ENCODE data around the gene ASIC2. TPM values are rescaled to one million over a fixed set of nuclear protein-coding genes. Genes with fewer than 3 reads are reported as not detected.
A peak's percentile ranks its signal among the peaks of the same experiment; 100 is the strongest.

Gene ASIC2
- total RNA-seq, 1 donor from 2014 or later, result not detected

DNA sequence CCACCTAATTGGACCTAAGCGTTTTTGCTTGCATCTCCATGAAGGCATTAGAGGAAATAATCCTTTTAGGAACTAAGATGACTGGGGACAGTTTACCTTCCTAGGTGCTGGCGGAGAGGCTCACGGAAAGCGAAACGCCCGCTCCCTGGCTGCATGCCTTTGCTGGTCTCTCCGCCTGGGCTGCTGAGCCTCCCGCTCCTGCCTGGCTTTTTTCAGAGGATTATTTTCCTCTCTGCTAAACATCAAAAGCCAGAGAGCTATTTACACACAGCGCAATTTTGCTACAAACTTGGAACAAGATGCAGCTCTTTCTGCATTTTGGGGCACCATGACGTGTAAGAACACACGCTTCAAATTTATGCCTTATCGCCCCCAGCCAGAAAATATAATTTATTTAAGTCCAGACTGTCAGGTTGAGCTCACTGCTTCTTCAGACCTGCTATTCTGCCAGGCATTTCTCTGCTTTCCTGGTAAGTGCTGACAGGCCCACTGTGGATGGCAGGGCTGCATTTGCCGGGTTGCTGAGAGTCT, 177.0 kb downstream of the ASIC2 start:
- DNase-seq (ENCODE audit: low read depth in 2 of 2), result no peak

DNA sequence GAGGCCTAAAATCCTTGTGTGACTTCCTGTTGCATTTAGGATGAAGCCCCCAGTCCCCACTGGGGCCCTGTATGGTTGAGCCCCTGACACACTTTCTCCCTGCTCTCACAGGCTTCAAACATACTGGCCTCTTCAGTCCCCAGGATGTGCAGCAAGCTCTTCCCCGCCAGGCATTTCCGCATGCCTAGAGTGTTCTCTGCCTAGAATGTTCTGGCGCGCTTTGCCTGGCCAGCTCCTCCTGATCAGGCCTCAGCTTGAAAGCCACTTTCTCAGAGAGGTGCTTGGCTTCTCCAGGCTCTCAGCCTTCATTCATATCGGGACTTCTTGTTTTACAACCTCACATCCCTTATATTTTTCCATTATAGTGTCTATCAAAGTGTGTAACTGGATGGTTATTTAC, 177.7 kb downstream of the ASIC2 start:
- no peak for DNase-seq (ENCODE audit: low read depth in 2 of 2)

DNA sequence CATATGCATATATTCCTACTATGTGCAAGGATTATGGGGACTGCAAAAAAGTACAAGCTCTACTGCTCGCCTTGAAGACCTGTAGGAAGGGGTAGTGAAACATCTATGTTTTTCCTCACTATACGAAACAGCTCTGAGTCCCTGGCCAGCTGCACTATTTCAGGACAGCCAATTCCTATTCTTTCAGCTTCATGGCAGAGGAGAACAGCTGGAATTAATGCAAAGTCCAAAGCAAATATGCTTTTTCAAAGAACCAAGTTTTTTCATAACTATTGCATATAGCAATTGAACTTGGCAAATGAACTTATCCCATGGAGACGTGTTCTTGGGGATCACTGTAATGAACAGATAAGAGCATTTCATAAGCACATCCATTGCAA, 179.1 kb downstream of the ASIC2 start:
- no peak for DNase-seq (ENCODE audit: low read depth in 2 of 2)

DNA sequence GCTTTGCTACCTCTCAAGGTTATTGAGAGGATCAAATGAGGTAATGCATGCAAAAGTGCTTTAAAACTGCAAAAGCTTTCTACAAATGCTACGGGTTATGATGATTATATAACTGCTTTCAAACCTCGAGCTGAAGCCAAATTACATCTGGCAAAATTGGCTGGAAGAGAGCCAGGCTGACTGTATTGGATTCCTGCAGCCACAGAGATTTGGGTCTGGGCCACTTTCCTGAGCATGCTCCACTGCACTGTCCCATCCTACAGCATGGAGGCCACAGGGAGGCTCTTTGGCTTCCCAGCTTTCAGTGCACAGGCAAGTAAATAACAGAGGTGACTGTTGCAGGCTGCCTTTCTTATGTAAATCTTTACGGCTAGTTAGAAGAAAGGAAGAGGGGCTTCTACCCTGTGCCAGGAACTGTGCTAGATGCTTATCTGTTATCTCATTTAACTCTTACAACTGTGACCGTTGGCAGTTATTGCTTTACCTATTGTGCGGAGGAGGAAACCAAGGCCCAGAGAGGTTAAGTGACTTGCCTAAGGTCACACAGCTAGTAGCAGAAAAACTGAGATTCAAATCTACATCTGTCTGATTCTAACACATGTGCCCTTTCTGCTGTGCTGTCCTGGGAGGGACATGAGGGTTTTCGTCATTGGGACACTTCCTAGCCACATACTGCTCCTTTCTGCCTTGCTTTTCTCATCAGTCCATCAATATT, 179.7 kb downstream of the ASIC2 start:
- peak in 1 of 2 donors; percentile 45 for DNase-seq (ENCODE audit: low read depth in 2 of 2)

DNA sequence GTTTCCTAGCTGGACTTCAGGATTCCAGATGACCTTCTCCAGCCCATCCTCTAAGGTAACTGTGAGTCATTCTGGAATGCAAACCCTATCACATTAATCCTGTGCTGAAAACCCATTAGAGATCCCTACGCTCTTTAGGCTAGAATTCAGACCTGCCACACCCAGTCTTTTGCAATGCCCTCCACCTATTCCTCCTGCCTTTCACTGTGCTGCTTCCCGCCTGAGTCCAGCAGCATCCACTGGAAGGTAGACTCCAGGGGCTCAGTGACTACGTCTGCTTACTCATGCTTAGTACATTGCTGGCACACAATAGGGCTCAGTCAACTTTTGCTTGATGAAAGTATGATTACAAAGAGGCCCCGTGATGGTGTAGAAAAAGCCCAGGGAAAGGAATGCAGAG, 180.3 kb downstream of the ASIC2 start:
- DNase-seq (ENCODE audit: low read depth in 2 of 2), result no peak

DNA sequence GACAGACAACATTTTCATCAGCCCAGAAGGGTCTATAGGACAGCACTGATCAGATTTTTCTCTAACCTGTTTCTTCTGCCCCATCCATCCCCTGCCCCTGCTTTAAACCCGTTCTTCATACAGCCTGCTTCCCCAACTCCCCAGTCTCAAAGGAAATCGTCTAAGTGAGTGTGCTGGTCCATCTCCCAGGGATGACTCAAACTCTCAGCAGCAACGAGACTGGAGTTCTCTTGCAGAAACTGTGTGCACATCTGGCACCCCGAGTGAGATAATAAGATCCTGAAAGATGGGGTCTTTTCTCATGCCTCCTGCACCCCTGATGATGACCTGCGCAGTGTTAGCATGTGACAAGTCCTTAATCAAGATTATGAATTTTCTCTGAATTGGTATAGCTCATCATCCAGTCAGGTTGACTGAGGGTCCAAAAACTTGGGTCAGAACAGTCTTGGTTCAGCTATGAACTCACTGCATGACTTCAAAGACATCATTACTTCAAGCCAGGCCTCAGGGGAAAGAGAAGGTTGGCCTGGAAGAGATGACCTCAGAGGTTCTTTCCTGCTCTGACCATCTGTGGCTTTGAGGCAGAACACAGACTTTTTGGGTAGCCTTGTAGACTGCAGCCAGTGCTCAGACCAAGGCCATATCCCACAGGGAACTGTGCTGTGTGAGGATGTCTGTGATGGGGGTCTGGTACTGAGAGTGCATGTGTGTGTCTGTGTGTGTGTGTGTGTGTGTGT, 183.6 kb downstream of the ASIC2 start:
- no peak for DNase-seq (ENCODE audit: low read depth in 2 of 2)

DNA sequence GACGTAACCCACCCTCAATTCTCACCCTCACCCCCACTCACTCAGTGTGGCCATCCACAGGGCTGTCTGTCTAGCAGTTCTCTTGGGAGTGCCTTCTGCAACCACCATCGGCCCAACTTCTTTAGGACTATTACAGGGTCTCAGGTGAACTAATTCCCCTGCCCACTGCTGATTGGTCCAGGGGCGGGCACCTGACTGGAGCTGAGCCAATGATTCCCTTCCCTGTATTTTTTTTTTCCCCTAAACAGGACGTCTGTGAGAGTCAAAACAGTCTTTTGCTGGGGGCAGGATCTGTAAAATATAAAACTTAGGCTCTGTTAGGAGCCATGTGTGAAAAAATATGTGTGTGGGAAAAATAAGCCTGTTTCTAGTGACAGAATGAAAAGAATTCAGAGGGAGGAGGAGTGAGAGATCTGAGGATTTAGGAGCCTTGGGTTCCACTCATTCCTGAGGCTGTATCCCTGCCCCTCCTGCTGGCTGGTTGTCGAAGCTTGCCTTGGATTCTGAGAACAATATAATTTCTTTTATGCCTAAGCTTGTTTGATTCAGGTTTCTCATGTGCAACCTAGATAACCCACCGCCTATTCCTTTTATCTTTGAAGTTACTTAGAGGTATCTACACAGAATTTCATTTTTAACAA, 186.4 kb downstream of the ASIC2 start:
- no peak for DNase-seq (ENCODE audit: low read depth in 2 of 2)

DNA sequence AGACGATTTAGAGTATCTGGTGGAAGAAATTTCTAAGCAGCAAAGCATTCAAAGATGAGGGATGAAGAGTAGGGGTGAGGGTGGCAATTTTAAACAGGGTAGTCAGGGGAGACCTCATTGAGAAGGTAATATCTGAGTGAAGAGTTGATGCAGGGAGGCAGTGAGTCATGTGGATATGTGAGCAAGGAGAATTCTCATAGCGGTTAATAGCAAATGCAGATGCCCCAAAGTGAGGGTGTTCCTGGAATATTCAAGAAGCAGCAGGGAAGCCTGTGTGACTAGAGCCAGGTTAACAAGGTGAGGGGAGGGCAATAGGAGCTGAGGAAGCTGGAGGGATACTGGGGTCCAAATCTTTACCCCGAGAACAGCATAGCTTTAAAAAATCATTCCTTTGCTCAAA, 187.2 kb downstream of the ASIC2 start:
- no peak for DNase-seq (ENCODE audit: low read depth in 2 of 2)

DNA sequence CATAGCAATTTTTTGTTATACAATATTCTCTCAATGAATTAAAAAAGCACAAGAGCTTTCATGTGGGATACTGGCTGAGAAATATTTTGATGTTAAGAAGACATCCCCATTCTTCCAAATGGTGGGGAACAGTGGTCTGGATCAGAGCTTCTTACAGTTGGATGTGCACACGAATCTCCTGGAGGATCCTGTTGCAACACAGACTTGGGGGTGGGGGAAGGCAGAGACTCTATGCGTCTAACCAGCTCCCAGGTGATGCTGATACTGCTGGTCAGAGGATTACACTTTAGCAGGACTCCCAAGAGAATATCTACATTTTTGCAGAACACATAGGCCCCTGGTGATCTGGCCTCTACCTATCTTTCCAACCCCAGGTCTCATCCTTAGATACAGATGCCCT, 193.2 kb downstream of the ASIC2 start:
- no peak for DNase-seq (ENCODE audit: low read depth in 2 of 2)

DNA sequence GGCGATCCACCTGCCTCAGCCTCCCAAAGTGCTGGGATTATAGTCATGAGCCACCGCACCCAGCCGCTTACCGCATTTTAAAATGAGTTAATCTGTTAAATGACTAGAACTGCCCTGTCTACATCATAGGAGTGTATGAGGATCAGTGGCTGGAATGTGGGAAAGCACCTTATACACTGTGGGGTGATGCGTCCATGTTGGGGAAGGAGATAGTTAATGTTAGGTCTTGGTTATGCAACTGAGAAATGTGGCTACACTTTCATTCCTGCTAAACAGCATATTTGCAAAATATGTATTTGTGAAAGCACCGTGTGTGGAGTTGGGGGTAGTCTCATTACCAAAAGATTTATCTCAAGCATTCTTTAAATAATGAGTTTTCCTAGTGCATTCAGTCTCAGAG, 193.8 kb downstream of the ASIC2 start:
- DNase-seq (ENCODE audit: low read depth in 2 of 2), result no peak

DNA sequence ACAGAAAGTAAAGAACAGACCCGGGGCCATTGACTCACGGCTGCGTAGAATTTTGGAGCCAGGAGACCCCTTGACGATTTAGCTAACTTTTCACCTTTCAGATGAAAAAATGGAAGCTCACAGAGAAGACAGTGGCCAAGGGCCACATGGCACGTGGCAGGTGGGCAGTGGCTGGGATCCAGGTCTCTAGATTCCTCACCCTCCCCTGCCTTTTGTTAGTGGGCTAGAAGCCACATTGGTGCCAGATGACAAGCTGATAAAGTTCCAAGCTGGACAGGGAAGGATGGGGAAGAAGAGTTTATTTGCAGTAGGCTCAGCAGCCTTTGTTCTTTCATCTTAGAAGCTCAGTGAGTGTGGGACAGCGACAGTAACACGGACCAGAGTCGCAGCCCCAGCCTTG, 195.7 kb downstream of the ASIC2 start:
- no peak for DNase-seq (ENCODE audit: low read depth in 2 of 2)

DNA sequence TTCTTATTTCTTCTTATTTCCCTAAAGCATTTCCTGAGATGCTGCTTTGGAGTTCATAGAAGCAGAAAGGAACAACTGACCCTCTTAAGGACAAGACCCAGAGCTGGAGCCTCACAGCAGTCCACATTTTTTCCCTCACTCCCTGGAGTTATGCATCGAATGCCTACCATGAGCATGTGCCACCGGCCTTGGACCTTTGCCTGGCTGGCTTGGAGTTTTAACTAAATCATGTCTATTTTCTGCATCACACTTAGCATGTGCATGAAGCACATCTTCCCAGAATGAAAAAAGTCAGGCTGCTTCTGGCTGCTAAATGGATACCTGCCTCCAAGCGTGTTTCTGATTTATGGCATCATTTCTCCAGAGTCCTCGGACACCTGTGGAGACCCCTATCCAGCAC, 196.9 kb downstream of the ASIC2 start:
- DNase-seq (ENCODE audit: low read depth in 2 of 2), result no peak

DNA sequence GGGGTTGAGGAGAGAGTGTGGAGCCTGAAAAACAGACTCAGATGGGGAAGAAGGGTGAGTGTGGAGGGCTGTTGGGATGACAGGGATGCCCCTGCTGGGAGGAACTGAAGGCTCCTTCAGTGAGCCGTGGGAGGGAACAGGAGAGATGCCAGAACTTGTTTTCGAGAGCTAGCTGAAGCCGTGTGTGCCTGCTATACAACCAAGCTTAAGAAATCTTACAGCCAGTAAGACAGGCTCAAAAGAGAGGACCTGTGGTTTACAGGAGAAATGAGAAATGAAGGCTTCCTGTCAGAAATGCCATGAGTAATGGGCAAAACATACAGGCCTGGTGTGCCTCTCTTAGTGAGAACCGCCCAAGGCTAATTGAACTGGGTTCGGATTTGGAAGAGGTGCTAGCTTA, 201.8 kb downstream of the ASIC2 start:
- DNase-seq (ENCODE audit: low read depth in 2 of 2), result no peak

DNA sequence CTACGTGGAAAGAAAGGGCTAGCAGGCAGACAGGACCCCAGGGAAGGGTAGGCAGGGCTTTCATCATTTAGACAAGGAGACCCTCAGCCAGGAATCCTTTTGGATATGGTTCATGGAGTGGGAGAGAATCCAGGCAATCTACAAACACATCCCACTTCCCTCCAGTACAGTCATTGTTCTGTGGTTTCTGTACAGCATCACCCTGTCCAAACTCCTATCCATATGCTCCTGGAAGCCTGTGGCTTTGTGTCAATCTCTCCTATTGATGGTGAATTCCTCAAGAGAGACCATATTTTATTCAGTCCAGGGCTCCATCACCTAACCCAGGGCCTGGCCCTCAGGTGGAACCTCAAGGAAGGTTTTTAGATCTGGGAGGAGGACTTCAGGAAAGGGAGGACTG, 202.3 kb downstream of the ASIC2 start:
- no peak for DNase-seq (ENCODE audit: low read depth in 2 of 2)

DNA sequence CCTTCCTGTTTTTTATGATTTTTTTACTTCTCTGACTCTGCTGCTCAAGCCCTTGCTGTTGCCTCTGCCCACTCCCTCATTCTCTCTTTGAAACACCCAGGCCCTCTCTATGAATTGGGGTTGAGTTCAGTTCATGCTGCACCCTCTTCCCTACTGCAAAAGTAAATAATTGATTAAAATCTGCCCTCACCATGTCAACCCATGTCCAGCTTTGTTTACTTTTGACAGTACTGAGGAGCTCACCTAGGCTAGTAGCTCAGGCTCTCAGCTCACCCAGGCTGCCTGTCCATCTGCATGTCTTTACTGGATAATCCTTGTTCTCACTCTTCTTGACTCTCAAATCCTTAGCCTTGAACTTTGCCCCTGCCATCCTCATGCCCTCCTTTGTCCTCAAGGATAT, 206.2 kb downstream of the ASIC2 start:
- DNase-seq (ENCODE audit: low read depth in 2 of 2), result no peak

DNA sequence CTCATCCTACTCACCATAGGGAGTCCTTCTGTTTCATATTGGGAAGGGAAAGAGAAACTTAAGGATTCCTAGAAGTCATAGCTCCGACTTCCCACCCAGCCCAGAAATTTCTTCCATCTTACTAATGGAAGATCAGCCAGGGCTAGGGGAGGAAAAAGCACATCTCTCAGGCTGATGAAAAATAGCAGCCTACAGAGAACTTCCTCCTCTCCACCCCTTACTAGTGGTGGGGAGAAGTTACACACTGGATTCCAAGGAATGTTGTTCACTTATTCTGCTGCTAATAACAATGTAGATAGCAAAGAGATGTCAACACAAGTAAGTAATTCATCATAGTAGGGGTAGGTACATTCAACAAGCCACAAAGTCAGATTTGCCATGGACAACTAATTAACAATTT, 207.1 kb downstream of the ASIC2 start:
- no peak for DNase-seq (ENCODE audit: low read depth in 2 of 2)

DNA sequence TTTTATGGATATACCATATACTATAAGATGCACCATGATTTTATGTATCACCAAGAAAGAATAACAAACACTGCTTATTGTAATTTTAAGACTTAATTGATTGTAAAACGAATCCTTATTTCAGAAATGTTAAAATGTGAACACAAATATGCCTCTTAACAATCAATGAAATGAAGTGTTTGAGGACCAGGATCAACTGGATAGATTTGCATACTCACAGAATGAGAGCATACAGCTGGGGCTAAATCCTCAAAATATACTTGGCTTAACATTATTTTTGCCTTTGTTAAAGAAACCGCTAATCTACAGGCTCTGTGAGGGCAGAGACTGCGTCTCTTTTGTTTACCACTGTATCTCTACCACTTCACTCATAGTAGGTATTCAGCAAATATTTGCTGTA, 207.8 kb downstream of the ASIC2 start:
- DNase-seq (ENCODE audit: low read depth in 2 of 2), result no peak

DNA sequence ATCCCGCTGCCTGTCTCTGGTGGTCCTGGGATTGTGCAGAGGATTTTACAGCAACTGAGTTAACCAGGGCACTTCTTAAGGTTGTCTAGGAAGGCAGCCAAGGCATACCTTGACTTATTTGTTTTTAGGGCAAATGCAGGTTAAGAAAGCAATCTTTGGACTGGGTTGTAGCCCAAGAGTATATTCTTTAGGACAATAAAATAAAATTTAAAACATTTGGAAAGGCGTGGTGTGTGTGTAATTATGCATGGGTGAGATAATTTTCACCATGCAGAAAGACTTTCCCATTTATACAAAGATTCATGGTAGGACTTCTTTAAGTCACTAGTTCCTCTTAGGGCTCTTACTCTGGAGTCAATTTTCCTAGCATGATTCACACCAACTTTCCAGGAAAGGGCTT, 208.3 kb downstream of the ASIC2 start:
- DNase-seq (ENCODE audit: low read depth in 2 of 2), result no peak

DNA sequence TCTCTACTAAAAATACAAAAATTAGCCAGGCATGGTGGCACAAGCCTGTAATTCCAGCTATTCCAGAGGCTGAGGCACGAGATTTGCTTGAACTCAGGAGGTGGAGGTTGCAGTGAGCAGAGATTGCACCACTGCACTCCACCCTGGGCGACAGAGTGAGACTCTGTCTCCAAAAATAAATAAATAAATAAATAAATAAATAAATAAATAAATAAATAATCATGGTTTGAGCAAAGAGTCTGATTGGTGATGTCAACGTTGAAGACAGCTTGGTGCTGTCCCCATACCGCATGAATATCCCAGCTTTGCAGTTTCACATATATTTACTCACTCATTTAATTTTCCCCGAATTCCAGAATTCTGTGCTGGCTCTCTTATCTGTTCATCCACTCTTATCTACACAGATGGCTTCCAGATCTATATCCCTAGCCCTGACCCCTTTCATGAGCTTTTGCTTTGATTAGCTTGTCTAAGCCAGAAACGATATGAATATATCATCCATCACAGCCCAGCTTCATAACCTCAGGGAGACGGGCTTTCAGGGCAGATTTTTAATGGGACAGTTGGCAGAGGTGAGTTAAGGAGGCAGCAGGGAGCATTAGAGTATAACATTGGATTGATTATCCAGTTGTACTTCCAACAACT, 210.4 kb downstream of the ASIC2 start:
- DNase-seq (ENCODE audit: low read depth in 2 of 2), result no peak

DNA sequence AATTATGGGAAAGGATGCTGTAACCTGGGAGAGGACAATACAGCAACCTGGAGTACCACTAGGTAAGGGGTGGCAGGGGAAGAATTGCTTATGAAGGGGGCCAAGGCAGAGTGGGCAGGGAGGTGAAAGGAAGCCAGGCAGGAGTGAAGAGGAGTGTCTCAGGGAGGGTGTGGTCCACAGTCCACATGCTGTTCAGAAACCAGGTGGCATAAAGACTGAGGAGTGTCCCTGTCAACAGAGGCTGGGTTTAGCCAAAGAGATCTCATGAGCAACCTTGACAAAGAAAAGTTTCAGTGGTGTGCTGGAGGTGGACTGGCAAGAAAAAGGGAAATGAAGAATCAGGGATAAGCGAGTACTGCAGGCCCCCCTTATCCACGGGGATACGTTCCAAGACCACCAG, 213.0 kb downstream of the ASIC2 start:
- no peak for DNase-seq (ENCODE audit: low read depth in 2 of 2)

DNA sequence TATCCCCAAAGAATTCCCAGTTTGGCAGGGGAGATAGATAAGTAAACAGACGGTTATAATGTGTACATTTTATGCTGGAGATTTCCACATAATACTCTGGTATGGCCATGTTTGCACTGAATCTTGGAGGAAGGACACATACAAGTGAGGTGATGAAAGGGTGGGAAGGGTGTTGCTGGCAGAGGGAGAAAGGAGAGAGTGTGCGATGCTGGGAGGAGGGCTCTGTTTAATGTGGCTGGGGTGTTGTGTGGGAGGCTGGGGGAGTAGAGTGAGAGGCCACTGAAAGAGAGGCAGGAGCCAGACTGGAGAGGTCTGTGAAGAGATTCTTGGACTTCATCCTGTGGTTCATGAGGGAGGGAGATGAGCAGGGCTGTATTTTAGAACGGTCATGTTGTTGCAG, 213.9 kb downstream of the ASIC2 start:
- no peak for DNase-seq (ENCODE audit: low read depth in 2 of 2)

DNA sequence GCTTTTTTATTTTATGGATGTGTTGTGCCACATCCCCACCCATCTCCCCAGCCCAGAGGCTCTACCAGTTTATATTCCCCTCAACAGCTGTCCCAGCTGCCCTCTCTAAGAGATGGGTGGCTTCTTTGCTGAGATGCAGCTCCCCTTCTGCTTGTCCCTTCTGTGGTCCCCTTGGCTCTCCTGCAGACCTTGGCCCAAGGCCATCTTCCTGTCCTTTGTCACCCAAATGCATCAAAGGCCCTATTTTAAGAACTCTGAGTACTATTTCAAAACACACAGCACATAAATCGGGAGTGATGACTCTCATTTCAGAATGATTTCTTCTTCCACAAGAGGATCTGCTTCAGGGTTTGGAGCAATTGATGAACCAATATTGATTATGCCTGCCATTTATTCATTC, 216.1 kb downstream of the ASIC2 start:
- DNase-seq (ENCODE audit: low read depth in 2 of 2), result no peak
